MG63 (cell line): ENCODE measurements around the gene PAOX. TPM values are rescaled to one million over a fixed set of nuclear protein-coding genes. Genes with fewer than 3 reads are reported as not detected.

Experiments
- DNase-seq: peaks from one replicate; pipeline ENCODE4 v3.0.0-alpha.2; 2020
- H3K27me3 ChIP-seq: fragments of 250-450 bp; sonication (Bioruptor Pico); 2 replicates; pipeline ENCODE4 v1.5.1; 2020; ENCODE audit warnings: mild to moderate bottlenecking, moderate library complexity
- H3K36me3 ChIP-seq: fragments of 250-450 bp; sonication (Bioruptor Pico); 2 replicates; pipeline ENCODE4 v1.5.1; 2020; ENCODE audit warnings: mild to moderate bottlenecking, moderate library complexity
- H3K4me3 ChIP-seq: fragments of 250-450 bp; sonication (Bioruptor Pico); 2 replicates; pipeline ENCODE4 v1.5.1; 2020; ENCODE audit warnings: mild to moderate bottlenecking, moderate library complexity
- H3K9me3 ChIP-seq: fragments of 250-450 bp; sonication (Bioruptor Pico); 2 replicates; pipeline ENCODE4 v1.5.1; 2020; ENCODE audit warnings: mild to moderate bottlenecking, moderate library complexity
- total RNA-seq: library from RNA; depleted of rRNA; stranded (reverse); fragments of >200 nt; shearing (Covaris generic); gene quantifications from 2 replicates; pipeline ENCODE4 v1.2.3, GENCODE V29; 2014; ENCODE audit warnings: low replicate concordance

PAOX gene
- total RNA-seq, 1 experiment from 2014 or later, result 0.66 TPM

DNA sequence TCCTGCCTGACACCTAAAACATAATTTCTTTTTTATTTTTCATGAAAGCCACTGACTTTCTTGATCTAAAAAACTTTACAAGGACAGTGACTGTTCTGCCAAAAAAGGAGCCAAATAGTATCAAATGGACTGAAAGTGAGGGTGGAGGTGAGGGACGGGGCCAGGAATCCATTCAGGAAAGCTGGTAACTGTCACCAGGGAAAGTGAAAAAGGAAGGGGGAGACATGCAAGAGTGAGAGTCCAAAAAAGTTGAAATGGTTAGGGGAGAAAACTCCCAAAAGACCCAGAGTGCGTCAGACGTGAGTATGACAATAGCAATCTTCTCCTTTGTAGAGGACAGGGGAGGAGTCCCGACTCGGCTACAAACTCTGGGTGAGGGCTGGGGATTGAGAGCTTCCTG lies 34.8 kb upstream of the PAOX start:
- Histone ChIP-seq H3K36me3 (no peaks in the 10 kb centered on the region), H3K9me3 (no peaks in the 10 kb centered on the region), H3K4me3 (no peak overlapping the region), H3K27me3 (peaks cover 12% of the 10 kb centered on the region; the same call in 1 of the 2 replicates)
- no peak for DNase-seq

DNA sequence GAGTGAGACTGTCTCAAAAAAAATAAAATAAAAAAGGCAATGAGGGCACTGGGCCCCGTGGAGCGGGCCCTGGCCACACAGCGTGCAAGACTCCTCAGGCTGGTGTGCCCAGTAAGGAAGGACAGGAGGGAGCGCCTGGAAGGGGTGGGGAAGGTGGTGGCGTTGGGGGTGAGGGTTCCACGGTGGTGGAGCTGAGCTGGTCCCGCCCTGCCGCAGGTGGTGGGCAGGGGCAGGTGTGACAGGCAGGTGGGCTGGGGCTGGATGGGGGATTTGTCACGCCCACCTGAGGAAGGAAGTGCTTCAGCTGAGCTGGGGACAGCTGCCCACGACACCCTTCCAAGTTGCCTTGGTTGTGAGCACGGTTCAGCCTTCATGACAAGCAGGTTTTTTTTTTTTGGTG lies 32.6 kb upstream of the PAOX start:
- DNase-seq, result no peak
- H3K36me3 ChIP-seq, result no peaks in the 10 kb centered on the region
- no peak overlapping the region for H3K4me3 ChIP-seq
- H3K9me3 ChIP-seq, result no peaks in the 10 kb centered on the region
- peaks cover 12% of the 10 kb centered on the region; the same call in 1 of the 2 replicates for H3K27me3 ChIP-seq

DNA sequence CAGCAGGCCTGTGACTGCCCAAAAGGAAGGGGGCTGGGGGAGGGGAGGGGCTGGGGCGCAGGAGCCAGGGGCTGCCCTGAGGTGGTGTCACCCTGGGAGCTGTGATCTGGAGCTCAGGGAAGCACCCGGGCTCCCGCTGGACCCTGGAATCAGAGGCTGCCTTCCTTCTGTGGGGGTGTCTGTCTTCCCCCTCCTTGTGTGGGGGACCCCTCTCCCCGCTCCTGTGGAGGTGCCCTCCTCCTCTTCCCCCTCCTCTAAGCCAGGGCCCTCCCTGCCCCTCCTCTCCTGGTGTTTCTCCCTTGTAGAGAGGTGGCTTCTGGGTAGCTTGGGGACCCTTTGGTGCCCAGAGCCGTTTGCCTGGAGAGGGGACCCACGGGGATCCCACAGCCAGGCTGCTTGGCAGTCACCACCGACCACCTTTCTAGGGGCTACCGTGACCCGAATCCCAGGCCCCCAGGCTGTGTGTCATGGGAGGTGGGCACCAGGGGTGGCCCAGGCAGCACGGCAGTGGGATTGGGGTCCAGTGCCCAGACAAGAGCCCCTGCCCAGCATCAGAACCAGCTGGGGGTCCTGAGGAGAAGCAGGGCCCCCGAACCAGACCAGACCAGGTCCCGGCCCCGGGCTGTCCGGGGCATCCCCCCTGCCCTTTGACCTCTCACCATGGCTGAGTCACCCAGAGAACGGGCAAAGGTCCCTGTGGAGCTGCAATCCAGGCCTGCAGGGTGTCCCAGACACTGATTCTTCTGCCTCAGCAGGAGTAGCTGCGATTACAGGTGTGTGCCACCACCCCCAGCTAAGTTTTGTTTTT lies 31.1 kb upstream of the PAOX start:
- no peaks in the 10 kb centered on the region for H3K9me3 ChIP-seq
- peaks cover 9% of the 10 kb centered on the region; the same call in 1 of the 2 replicates for H3K27me3 ChIP-seq
- no peak overlapping the region for H3K4me3 ChIP-seq
- H3K36me3 ChIP-seq, result no peaks in the 10 kb centered on the region
- peak; percentile 48 for DNase-seq

DNA sequence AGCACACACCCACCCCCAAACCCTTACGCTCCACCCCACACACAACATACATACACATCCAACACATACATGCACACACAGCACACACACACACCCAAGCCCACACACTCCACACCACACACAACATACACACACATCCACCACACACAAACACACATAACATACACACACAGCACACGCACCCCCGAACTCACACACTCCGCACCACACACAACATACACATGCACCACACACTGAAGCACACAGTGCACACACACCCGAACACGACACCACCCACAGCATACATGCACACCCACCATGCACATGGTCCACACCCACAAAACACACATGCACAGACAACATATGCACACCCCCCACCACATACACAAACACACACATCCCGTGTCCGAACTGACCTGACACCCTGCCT lies 29.9 kb upstream of the PAOX start:
- no peak for DNase-seq
- no peak overlapping the region for H3K4me3 ChIP-seq
- peaks cover 2% of the 10 kb centered on the region; the same call in 1 of the 2 replicates for H3K27me3 ChIP-seq
- no peaks in the 10 kb centered on the region for H3K36me3 ChIP-seq
- H3K9me3 ChIP-seq, result no peaks in the 10 kb centered on the region

DNA sequence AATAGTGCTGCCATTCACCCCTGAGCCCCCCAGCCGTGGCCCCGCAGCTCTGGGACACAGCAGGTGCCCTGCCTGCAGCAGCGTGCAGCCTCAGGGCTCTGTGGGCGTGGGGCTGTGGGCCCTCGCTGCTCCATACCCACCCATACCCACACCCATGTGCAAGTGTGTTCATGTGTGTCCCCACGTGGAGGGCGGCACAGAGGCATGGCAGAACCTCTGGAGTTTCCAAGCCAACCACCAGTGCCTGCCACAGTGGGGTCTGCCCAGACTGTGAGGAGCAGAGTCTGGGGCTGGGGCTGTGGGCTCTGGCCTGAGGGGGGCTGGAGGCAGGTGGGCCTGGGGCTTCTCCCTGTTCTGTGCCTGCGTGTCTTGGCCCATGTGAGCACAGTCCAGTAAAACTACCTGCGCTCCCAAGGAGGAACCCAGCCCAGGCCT lies 29.5 kb upstream of the PAOX start:
- Histone ChIP-seq H3K9me3 (no peaks in the 10 kb centered on the region), H3K36me3 (no peaks in the 10 kb centered on the region), H3K4me3 (no peak overlapping the region), H3K27me3 (peaks cover 2% of the 10 kb centered on the region; the same call in 1 of the 2 replicates)
- no peak for DNase-seq

DNA sequence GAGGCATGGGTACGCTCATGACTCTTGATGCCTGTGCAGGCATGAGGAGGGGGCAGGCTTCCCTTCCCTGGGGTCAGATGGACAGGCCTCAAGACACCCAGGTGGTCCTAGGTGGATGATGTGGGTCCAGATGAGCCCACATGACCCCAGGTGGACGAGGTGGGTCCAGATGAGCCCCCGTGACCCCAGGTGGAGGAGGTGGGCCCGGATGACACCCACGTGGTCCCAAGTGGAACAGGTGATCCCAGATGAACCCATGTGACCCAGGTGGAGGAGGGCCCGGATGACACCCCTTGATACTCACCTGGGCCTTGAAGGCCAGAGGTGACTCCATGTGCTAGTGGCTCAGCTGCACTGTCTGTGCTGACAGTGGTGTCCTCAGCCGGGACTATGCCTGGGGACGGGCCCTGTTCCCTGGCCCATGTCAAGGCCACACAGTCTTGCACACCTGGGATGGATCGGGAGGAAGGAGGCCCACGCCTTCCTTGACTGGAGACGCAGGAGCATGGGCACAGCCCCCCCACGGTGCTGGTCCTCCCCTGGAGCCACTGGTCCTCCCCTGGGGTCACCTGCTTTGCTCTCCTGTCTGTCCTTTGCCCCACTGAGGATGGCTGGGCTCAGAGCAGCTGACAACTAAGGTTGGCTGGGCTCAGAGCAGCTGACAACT lies 28.6 kb upstream of the PAOX start:
- no peak overlapping the region for H3K4me3 ChIP-seq
- no peaks in the 10 kb centered on the region for H3K27me3 ChIP-seq
- no peaks in the 10 kb centered on the region for H3K9me3 ChIP-seq
- H3K36me3 ChIP-seq, result no peaks in the 10 kb centered on the region; the same call in 1 of the 2 replicates
- no peak for DNase-seq

DNA sequence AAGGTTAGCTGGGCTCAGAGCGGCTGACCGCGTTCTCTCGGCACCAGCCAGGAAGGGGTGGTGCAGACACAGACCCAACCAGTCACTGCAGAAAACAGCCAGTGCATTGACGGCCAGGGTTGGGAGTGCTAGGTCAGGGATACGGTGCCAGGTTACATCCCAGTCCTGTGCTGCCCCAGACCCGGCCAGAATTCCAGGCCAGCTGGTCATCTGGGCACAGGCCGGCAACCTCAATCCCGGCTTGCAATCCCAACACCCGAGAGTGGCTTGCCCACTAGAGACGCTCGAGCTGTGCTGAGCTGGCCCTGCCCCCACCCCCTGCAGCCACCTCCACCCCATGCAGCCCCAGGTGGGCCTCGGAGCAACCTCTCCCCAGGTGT lies 28.1 kb upstream of the PAOX start:
- Histone ChIP-seq H3K27me3 (no peaks in the 10 kb centered on the region), H3K4me3 (no peak overlapping the region), H3K36me3 (no peaks in the 10 kb centered on the region; the same call in none of the 2 replicates), H3K9me3 (no peaks in the 10 kb centered on the region)
- DNase-seq, result peak; percentile 48

DNA sequence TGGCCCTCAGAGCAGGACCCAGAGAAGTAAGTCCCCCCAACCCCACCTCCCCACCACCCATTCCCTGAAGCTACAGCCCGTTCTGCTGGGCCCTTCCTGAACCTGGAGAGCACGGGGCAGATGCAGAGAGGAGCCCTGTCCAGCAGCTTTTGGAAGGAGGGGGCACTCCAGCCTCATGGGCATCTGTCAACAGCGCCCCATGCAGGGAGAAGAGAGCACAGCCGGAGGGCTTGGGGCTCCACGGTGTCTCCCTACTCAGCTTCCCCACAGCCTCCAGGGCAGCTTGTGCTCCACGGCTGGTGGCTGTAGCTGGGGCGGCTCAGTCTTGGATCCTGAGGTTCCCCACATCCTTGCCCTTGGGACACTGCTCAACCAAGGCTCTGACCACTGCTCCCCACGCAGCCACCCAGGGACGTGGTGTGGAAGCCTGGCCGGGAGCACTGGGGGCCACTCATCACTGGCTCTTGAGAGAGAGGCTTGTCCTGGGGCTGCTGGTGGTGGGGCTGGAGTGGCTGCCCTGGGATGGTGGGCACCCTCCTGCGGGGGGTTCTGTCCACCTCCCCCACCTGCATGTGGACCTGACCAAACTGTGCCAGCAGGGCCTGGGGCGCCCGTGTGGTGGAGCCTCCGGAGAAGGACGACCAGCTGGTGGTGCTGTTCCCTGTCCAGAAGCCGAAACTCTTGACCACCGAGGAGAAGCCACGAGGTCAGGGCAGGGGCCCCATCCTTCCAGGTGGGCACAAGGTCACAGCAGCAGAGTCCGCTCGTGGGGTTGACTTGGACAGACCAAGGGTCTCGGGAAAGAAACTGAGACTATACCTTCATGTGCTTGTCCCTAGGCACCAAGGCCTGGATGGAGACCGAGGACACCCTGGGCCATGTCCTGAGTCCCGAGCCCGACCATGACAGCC lies 27.4 kb upstream of the PAOX start:
- no peaks in the 10 kb centered on the region for H3K27me3 ChIP-seq
- no peak for DNase-seq
- no peak overlapping the region for H3K4me3 ChIP-seq
- H3K36me3 ChIP-seq, result no peaks in the 10 kb centered on the region; the same call in none of the 2 replicates
- H3K9me3 ChIP-seq, result no peaks in the 10 kb centered on the region

DNA sequence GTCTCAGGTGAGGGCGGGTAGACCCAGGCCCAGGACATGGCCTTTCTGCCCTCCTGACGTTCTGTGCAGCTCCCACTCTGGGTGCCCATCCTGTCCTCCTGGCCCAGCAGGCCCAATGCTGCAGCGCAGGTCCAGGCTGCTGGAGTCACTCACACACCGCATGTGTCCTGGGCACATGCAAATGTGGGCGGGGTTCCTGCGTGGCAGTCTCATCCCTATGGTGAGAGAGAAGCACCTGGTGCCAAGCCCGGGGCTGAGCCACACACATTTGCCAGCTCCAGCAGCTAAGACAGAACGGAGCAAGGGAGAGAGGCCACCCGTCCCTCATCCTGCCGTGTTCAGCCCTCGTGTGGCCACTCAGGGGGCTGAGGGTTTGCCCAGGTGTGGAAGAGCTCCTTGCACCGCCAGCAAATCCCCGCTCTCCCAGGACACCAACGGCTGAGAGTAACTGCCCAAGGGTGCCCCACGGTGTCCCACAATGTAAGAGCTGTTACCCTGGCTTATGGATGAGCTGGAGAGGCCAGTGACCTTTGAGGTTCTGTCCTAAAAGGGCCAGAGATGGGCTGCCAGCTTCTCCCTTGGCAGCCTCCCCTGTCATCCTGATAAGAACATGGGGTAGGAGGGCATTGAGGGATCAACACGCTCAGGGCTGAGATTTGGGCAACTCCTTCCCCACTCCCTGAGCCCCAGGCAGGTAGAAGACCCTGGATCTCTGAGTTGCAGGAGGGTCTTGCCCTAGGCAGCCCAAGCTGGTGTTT lies 25.7 kb upstream of the PAOX start:
- no peaks in the 10 kb centered on the region; the same call in none of the 2 replicates for H3K36me3 ChIP-seq
- no peaks in the 10 kb centered on the region for H3K27me3 ChIP-seq
- DNase-seq, result no peak
- H3K9me3 ChIP-seq, result no peaks in the 10 kb centered on the region
- H3K4me3 ChIP-seq, result no peak overlapping the region

DNA sequence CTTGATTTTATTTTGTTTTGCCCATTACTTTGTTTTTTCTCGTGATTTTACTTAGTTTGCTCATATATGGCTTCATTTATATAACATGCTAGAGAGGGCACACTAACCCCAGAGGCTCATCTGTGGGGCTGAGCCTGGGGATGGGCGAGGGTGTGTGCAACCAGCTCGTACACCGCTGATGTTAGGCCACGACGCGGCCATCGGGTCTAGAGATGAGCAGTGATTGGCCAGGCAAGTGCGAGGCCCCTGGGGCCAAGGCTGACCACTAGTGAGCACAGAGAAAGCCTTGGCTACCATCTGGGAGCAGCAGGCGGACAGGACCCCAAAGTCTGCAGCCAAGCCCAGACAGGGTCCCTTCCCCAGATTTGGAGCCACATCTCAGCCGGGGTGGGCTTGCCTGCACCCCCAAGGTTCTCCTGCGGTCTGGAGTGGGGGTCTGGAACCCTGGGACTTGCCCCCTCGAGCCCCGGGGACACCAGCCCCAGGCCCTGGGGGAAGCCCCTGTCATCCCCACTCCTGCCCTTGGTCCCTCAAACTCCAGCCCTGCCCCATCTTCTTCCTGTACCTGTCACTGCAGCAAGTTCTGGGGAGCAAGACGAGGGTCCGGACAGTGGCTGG lies 25.0 kb upstream of the PAOX start:
- no peak for DNase-seq
- Histone ChIP-seq H3K36me3 (no peaks in the 10 kb centered on the region; the same call in none of the 2 replicates), H3K9me3 (no peaks in the 10 kb centered on the region), H3K4me3 (no peak overlapping the region), H3K27me3 (no peaks in the 10 kb centered on the region)

DNA sequence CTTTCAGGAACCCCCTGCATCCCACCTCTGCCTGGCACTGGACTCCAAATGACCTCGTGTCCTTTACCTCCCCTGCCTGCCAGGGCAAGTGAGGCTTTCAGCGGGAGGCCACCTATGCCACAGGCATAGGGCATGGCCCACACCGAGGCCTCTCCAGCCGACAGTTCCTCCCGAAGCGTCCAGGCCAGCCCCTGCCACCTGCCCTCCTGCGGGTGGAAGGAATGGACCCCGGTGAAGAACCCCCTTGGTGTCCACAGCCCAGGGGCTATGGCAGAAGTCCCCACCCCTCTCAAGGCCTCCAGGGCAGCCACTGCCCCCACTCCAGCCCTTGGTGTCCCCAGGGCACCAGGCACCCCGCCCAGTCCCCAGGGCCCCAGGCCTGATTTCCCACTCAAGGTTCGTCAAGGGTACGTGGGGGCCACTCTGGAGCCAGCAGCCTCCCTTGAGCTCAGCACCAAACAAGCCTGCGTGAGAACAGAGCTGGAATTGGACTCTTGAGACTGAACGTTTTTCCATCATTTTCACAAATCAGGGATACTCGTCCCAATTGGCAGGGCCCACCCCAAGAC lies 24.3 kb upstream of the PAOX start:
- no peaks in the 10 kb centered on the region; the same call in none of the 2 replicates for H3K36me3 ChIP-seq
- H3K4me3 ChIP-seq, result no peak overlapping the region
- no peaks in the 10 kb centered on the region for H3K27me3 ChIP-seq
- H3K9me3 ChIP-seq, result no peaks in the 10 kb centered on the region
- no peak for DNase-seq

DNA sequence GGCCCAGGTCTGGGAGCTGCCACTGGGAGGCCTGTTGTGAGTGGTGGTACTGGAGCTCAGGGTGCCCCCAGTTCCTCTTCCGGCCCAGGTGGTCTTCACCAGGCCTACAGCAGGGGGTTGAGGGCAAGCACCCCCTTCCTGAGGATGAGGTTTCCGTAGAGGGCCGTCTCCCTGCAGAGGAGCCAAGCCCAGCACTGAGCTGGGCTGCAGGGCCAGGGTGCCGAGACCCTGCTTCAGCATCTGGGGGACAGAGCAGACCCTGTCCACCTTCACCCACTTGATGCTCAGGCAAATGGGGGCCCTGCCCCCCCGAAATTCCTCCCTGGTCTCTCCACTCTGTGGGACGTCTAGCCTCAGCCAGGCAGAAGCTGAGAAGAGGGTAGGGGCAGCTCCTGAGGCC lies 23.8 kb upstream of the PAOX start:
- Histone ChIP-seq H3K9me3 (no peaks in the 10 kb centered on the region), H3K36me3 (no peaks in the 10 kb centered on the region; the same call in none of the 2 replicates), H3K27me3 (no peaks in the 10 kb centered on the region), H3K4me3 (no peak overlapping the region)
- DNase-seq, result no peak

DNA sequence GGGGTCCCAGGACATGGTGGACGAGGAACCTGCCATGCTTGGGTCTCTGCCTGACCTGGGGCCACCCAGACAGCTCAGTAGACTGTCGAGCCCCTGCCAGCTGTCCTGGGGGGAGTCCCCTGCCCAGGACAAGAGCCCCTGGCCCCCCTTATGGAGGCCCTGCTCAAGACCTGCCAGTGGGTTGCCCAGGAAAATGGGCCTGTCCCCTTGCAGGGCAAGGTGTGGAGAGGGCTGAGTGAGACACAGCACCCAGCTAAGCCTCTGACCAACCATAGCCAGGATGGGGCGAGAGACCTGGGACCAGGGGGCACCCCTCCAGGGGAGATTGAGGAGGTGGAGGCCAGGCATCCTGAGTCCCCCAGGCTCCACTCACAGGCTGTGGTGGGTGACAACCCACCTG lies 23.1 kb upstream of the PAOX start:
- Histone ChIP-seq H3K36me3 (no peaks in the 10 kb centered on the region; the same call in none of the 2 replicates), H3K9me3 (no peaks in the 10 kb centered on the region), H3K27me3 (no peaks in the 10 kb centered on the region), H3K4me3 (no peak overlapping the region)
- no peak for DNase-seq

DNA sequence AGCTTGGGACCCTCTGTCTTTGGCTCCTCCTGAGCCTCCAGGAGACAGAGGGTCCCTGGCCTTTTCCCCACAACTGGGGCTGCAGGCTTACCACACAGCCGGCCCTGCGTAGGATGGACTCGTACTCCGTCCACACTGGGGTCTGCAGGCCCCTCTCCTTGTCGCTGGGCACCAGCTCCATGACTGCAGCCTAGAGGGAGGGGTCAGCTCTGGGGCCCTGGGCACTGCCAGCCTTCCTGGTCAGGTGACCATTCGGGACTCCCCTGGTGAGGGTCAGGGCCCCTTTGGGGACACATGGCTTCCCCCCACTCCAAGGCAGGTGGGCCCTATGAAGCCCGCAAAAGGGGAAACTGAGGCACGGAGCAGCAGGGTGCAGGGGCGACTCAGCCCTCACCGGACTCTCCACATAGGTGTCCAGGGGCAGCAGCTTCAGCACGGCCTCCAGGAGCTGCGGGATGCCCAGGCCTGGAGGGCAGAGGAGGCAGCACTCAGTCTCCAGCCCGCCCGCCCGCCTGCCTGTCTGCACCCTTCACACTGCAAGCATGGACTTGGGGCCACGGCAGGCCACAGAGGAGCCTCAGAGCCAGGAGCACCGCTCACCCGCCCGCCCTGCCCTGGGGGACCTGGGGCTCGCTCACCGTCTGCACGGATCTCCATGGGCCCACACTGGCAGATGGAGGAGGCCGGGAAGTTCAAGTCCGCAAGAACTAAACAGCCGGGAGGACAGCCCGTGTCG lies 22.3 kb upstream of the PAOX start:
- no peaks in the 10 kb centered on the region for H3K27me3 ChIP-seq
- H3K9me3 ChIP-seq, result no peaks in the 10 kb centered on the region
- peak overlapping the region; percentile 53 for H3K4me3 ChIP-seq
- peaks cover under 1% of the 10 kb centered on the region for H3K36me3 ChIP-seq
- no peak for DNase-seq
